GM12878 (cell line): ENCODE measurements around the gene MMP7. TPM values are rescaled to one million over a fixed set of nuclear protein-coding genes. Genes with fewer than 3 reads are reported as not detected.

Source experiments
- ATAC-seq: fragments of 200-7000 bp; cut with Tn5 transposase; 3 replicates; pipeline ENCODE4 v1.9.1; 2020; ENCODE audit warnings: mild to moderate bottlenecking, moderate library complexity
- BruUV-seq: library from RNA; stranded (reverse); fragments of 400-500 nt; replicated peaks from 2 replicates; lab custom pipeline; 2021; lab: Mats Ljungman, UMichigan
- CTCF ChIA-PET: fragments of 300-600 bp; sonication (Branson Sonifier 250); formaldehyde crosslinking; extraction: SDS; loops from one replicate; lab custom pipeline; 2021; ENCODE audit warnings: inconsistent platforms; lab: Yijun Ruan, JAX
- POLR2A ChIA-PET: fragments of 350-600 bp; formaldehyde crosslinking; extraction: SDS; loops from one replicate; lab custom pipeline; 2021; ENCODE audit warnings: inconsistent platforms; lab: Charles Lee
- RAD21 ChIA-PET: fragments of 300-600 bp; sonication (Branson Sonifier 250); formaldehyde crosslinking; loops from one replicate; lab custom pipeline; 2023; ENCODE audit warnings: antibody characterized with exemption; ENCODE audit not compliant: unreplicated experiment; lab: Charles Lee
- SMC1A ChIA-PET: fragments of 300-600 bp; sonication (Branson Sonifier 250); formaldehyde crosslinking; loops from one replicate; lab custom pipeline; 2023; ENCODE audit not compliant: unreplicated experiment, uncharacterized antibody; lab: Charles Lee
- DNase-seq: peaks from one replicate; pipeline ENCODE4 v3.0.0-alpha.2; 2011; ENCODE audit warnings: low read depth, low spot score
- FAIRE-seq: peaks from 3 replicates; lab custom pipeline; 2011; peaks lifted over from hg19 to GRCh38; lab: Jason Lieb, UNC
- H2AFZ ChIP-seq: 2 replicates; pipeline ENCODE4 v1.6.0; 2011; ENCODE audit warnings: low read depth, low read length, control low read depth; ENCODE audit not compliant: control insufficient read depth
- H3K27ac ChIP-seq: 2 replicates; pipeline ENCODE4 v1.5.1; 2011; ENCODE audit warnings: control low read depth; ENCODE audit not compliant: control insufficient read depth, insufficient read depth
- H3K27me3 ChIP-seq, 2 experiments: replicated peaks in 1 of 2; 2 replicates each; pipeline versions ENCODE4 v1.6.0 to v1.6.1; 2011; ENCODE audit warnings: low read length in 1 of 2; ENCODE audit not compliant: control insufficient read depth in 2 of 2, insufficient read depth in 2 of 2
- H3K36me3 ChIP-seq, 2 experiments: 2 replicates each; pipeline ENCODE4 v1.5.1; 2011; ENCODE audit warnings: low read length in 1 of 2; ENCODE audit not compliant: control insufficient read depth in 2 of 2, insufficient read depth in 2 of 2
- H3K4me1 ChIP-seq: 2 replicates; pipeline ENCODE4 v1.6.1; 2011; ENCODE audit warnings: mild to moderate bottlenecking, low read length, moderate library complexity, mixed read lengths; ENCODE audit not compliant: control insufficient read depth, insufficient read depth
- H3K4me2 ChIP-seq: 2 replicates; pipeline ENCODE4 v1.6.0; 2011; ENCODE audit warnings: control low read depth; ENCODE audit not compliant: control insufficient read depth, insufficient read depth
- H3K4me3 ChIP-seq: fragments of 200-600 bp; sonication (generic); 2 replicates; pipeline ENCODE4 v1.5.1; 2016
- H3K79me2 ChIP-seq: 2 replicates; pipeline ENCODE4 v1.6.0; 2011; ENCODE audit warnings: low read length; ENCODE audit not compliant: control insufficient read depth, insufficient read depth
- H3K9ac ChIP-seq: 2 replicates; pipeline ENCODE4 v1.8.0; 2011; ENCODE audit warnings: low read length, control low read depth, mixed read lengths; ENCODE audit not compliant: control insufficient read depth, insufficient read depth
- H3K9me3 ChIP-seq: replicated peaks from 3 replicates; pipeline ENCODE4 v1.5.1; 2011; ENCODE audit warnings: mild to moderate bottlenecking, low read length; ENCODE audit not compliant: control insufficient read depth, insufficient read depth
- H4K20me1 ChIP-seq: 2 replicates; pipeline ENCODE4 v1.6.0; 2011; ENCODE audit not compliant: control insufficient read depth, insufficient read depth
- ATF2 ChIP-seq: IDR thresholded peaks from 2 replicates; pipeline ENCODE4 v1.6.1; 2012; ENCODE audit warnings: low read length, inconsistent platforms
- ATF7 ChIP-seq: fragments of 450-650 bp; IDR thresholded peaks from 2 replicates; pipeline ENCODE4 v1.6.1; 2016; ENCODE audit warnings: low read depth, mild to moderate bottlenecking
- BCLAF1 ChIP-seq: fragments of 450-650 bp; IDR thresholded peaks from 2 replicates; pipeline ENCODE4 v1.6.1; 2017; ENCODE audit warnings: antibody characterized with exemption, mild to moderate bottlenecking, moderate library complexity
- BHLHE40 ChIP-seq, 2 experiments: fragments of 450-650 bp in 1 of 2; IDR thresholded peaks; 2 replicates each; pipeline ENCODE4 v1.6.1; 2011 to 2017; ENCODE audit warnings: low read depth in 2 of 2, borderline replicate concordance in 1 of 2, improper control_type of control experiment in 1 of 2, low read length in 1 of 2, mild to moderate bottlenecking in 1 of 2
- CBX3 ChIP-seq: fragments of 200-600 bp; sonication (generic); IDR thresholded peaks from 2 replicates; pipeline ENCODE4 v1.6.1; 2016; ENCODE audit warnings: low read depth, borderline replicate concordance
- CREM ChIP-seq: IDR thresholded peaks from 2 replicates; pipeline ENCODE4 v1.6.1; 2014; ENCODE audit warnings: antibody characterized with exemption, low read depth
- EP300 ChIP-seq, 2 experiments: fragments of 150-350 bp in 1 of 2; IDR thresholded peaks; 2 replicates each; pipeline ENCODE4 v1.6.1; 2011 to 2012; ENCODE audit warnings: low read depth in 2 of 2, low read length in 2 of 2, borderline replicate concordance in 1 of 2, improper control_type of control experiment in 1 of 2, inconsistent platforms in 1 of 2; ENCODE audit not compliant: control insufficient read depth in 1 of 2
- ESRRA ChIP-seq: IDR thresholded peaks from 2 replicates; pipeline ENCODE4 v1.6.1; 2012; ENCODE audit warnings: mild to moderate bottlenecking, low read length, improper control_type of control experiment
- GABPA ChIP-seq: IDR thresholded peaks from 2 replicates; pipeline ENCODE4 v1.6.1; 2014; ENCODE audit warnings: antibody characterized with exemption, low read depth, mild to moderate bottlenecking, inconsistent platforms
- NRF1 ChIP-seq: conservative IDR thresholded peaks from 2 replicates; pipeline ENCODE4 v1.6.1; 2011; ENCODE audit warnings: mild to moderate bottlenecking, low read depth, low read length, improper control_type of control experiment
- PBX3 ChIP-seq: IDR thresholded peaks from 2 replicates; pipeline ENCODE4 v1.6.1; 2011; ENCODE audit warnings: mild to moderate bottlenecking, low read depth, low read length, moderate library complexity; ENCODE audit not compliant: insufficient replicate concordance
- RCOR1 ChIP-seq: conservative IDR thresholded peaks from 2 replicates; pipeline ENCODE4 v1.6.1; 2012; ENCODE audit warnings: low read depth, low read length, improper control_type of control experiment
- RFX5 ChIP-seq: IDR thresholded peaks from 2 replicates; pipeline ENCODE4 v1.6.1; 2011; ENCODE audit warnings: low read depth, low read length, improper control_type of control experiment
- SMAD1 ChIP-seq: fragments of 450-650 bp; IDR thresholded peaks from 2 replicates; pipeline ENCODE4 v1.6.1; 2018; ENCODE audit warnings: mild to moderate bottlenecking, low read depth; ENCODE audit not compliant: partially characterized antibody
- YY1 ChIP-seq: IDR thresholded peaks from 2 replicates; pipeline ENCODE4 v1.6.1; 2011; ENCODE audit warnings: low read depth, mild to moderate bottlenecking, low read length
- ZBTB33 ChIP-seq: fragments of 450-650 bp; IDR thresholded peaks from 2 replicates; pipeline ENCODE4 v1.6.1; 2017; ENCODE audit warnings: mild to moderate bottlenecking
- WGBS: methylation state at CpG from one replicate; pipeline ENCODE4 v1.1.6; 2016; ENCODE audit warnings: low lambda C conversion rate; ENCODE audit not compliant: insufficient replicate concordance, insufficient coverage; ENCODE audit errors: missing lambda C conversion rate; 5-methylcytosine and 5-hydroxymethylcytosine counted together
- in situ Hi-C: fragments of 300-500 bp; cut with MboI; formaldehyde crosslinking; loops from 9 replicates; pipeline ENCODE4 v1.14.3; 2018; ENCODE audit warnings: mixed read lengths
- intact Hi-C: fragments of 100-400 bp; cut with micrococcal nuclease; formaldehyde crosslinking; loops from one replicate; pipeline ENCODE4 v1.14.2; 2022; ENCODE audit not compliant: unreplicated experiment
- polyA plus RNA-seq, 11 experiments: library from polyadenylated mRNA; depleted of rRNA in 4 of 11; unstranded in 6 of 11; stranded (reverse) in 5 of 11; fragments of >200 nt; fragmentation: Nextera tagmentation in 4 of 11; fragmentation: Illumina TruSeq in 1 of 11; extraction: Ambion mirVana in 4 of 11; extraction: Trizol in 1 of 11; gene quantifications; 1 replicate in 1 of 11; 2 replicates in 10 of 11; pipeline versions ENCODE4 v1.2.1 to v1.2.3, GENCODE V29; 2011 to 2016; ENCODE audit warnings: inconsistent platforms in 2 of 11, missing spikeins in 2 of 11, low read depth in 1 of 11
- total RNA-seq, 4 experiments: library from RNA; depleted of rRNA in 3 of 4; stranded (reverse); fragments of >200 nt in 3 of 4; fragmentation: Illumina TruSeq in 1 of 4; extraction: Trizol in 1 of 4; gene quantifications; 2 replicates each; pipeline versions ENCODE4 v1.2.1 to v1.2.3, GENCODE V29; 2013 to 2021

The MMP7 gene
- total and polyA plus RNA-seq, 10 of the 15 experiments (the other 5 are each of a cell fraction or from before 2014, with no cell fraction given) = 0.63 to 18.0 (median 1.1) TPM

- no peaks in the 10 kb centered on the region for H3K79me2 ChIP-seq
- TF ChIP-seq GABPA (no peak), ATF7 (no peak), ESRRA (no peak), ZBTB33 (no peak), NRF1 (no peak), YY1 (no peak), PBX3 (no peak), ATF2 (no peak), RFX5 (no peak), CBX3 (no peak), EP300 (IDR thresholded peaks at IDR 0.05; ENCODE audit: borderline replicate concordance in 1 of 2, control insufficient read depth in 1 of 2, low read depth in 2 of 2, low read length in 2 of 2) (no peak), SMAD1 (no peak), CREM (no peak), RCOR1 (no peak), BCLAF1 (no peak), BHLHE40 (IDR thresholded peaks at IDR 0.05; ENCODE audit: borderline replicate concordance in 1 of 2, low read depth in 2 of 2, low read length in 1 of 2) (no peak)
- no peak overlapping the region for H3K9ac ChIP-seq
- H2AFZ ChIP-seq = no peak overlapping the region
- SMC1A ChIA-PET = interaction anchor here (0.8 to 4.5 kb wide), 13 partner anchors 10 to 200 kb away, joined by 3 to 56 read pairs (median 5); no protein-coding TSS in a partner anchor
- H3K4me3 ChIP-seq = no peak overlapping the region
- no peak for ATAC-seq
- in situ Hi-C loops (loop anchor here (25.0 kb wide), 1 partner anchor 107 kb away; no protein-coding TSS in a partner anchor), intact Hi-C loops (loop anchor here (2.0 kb wide), 2 partner anchors 41 to 171 kb away; partner anchors contain the start of gene TMEM123)
- H3K27me3 ChIP-seq = 0 out of 4 replicates have a peak, but pooled peaks cover 0 to 3% of the 10 kb centered on the region in 2 experiments
- WGBS = 88% methylated on average over 6 of the region's 6 CpGs
- POLR2A ChIA-PET = interaction anchor here (0.9 kb wide), 2 partner anchors 102 to 151 kb away, joined by 3 to 4 read pairs; no protein-coding TSS in a partner anchor
- no peak overlapping the region for H3K27ac ChIP-seq
- no peak for FAIRE-seq
- peaks cover 14% of the 10 kb centered on the region for H3K4me1 ChIP-seq
- RAD21 ChIA-PET = interaction anchor here (0.9 to 3.6 kb wide), 10 partner anchors 42 to 200 kb away, joined by 3 to 25 read pairs (median 6); no protein-coding TSS in a partner anchor
- no peaks in the 10 kb centered on the region for H3K9me3 ChIP-seq
- no peak for DNase-seq
- no peaks in the 10 kb centered on the region for H3K36me3 ChIP-seq
- H4K20me1 ChIP-seq = no peaks in the 10 kb centered on the region
- no peak overlapping the region for H3K4me2 ChIP-seq
- no TSS peak for BruUV-seq
- CTCF ChIA-PET = interaction anchor here (0.7 to 4.8 kb wide), 12 partner anchors 16 to 206 kb away, joined by 3 to 42 read pairs (median 6); no protein-coding TSS in a partner anchor
Observed at GRCh38 chr11:102494216-102494615, 36.3 kb downstream of the MMP7 start.
